ENCODE data around the gene HTR3C.

DNA sequence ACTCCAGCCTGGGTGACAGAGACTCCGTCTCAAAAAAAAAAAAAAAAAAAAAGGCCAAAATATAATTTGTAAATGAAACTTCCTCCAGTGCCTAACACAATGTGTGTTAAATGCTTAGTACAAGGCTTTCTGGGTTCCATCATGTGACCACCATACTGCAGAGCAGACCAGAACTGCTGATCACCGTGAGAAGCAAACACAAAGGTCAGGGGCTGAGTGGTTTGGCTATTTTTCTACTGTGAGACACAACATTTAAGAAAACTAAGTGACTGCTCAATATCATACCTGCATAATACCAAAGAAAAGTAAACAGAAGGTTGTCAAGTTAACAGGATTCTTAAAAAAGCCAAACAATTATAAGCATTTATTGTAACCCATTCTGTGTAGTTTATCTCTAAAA, 48.4 kb upstream of the HTR3C start:
- TF ChIP-seq TOX (CRISPR knock-in tag; IDR thresholded peaks at IDR 0.05; ENCODE audit: borderline replicate concordance) (no peak), ZFP3 (CRISPR knock-in tag; IDR thresholded peaks at IDR 0.05) (no peak), SNAI2 (CRISPR knock-in tag; IDR thresholded peaks at IDR 0.05) (no peak)
- TF ChIP-seq, protein P1, sequence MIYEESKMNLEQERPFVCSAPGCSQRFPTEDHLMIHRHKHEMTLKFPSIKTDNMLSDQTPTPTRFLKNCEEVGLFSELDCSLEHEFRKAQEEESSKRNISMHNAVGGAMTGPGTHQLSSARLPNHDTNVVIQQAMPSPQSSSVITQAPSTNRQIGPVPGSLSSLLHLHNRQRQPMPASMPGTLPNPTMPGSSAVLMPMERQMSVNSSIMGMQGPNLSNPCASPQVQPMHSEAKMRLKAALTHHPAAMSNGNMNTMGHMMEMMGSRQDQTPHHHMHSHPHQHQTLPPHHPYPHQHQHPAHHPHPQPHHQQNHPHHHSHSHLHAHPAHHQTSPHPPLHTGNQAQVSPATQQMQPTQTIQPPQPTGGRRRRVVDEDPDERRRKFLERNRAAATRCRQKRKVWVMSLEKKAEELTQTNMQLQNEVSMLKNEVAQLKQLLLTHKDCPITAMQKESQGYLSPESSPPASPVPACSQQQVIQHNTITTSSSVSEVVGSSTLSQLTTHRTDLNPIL (CRISPR knock-in tag; IDR thresholded peaks at IDR 0.05; ENCODE audit: low read depth): no peak
- TF ChIP-seq, protein P2, sequence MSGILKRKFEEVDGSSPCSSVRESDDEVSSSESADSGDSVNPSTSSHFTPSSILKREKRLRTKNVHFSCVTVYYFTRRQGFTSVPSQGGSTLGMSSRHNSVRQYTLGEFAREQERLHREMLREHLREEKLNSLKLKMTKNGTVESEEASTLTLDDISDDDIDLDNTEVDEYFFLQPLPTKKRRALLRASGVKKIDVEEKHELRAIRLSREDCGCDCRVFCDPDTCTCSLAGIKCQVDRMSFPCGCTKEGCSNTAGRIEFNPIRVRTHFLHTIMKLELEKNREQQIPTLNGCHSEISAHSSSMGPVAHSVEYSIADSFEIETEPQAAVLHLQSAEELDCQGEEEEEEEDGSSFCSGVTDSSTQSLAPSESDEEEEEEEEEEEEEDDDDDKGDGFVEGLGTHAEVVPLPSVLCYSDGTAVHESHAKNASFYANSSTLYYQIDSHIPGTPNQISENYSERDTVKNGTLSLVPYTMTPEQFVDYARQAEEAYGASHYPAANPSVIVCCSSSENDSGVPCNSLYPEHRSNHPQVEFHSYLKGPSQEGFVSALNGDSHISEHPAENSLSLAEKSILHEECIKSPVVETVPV (CRISPR knock-in tag; IDR thresholded peaks at IDR 0.05): no peak
